ENCODE data around the gene CITED2. TPM values are rescaled to one million over a fixed set of nuclear protein-coding genes. Genes with fewer than 3 reads are reported as not detected.

Gene CITED2
- total RNA-seq, 2 donors from 2014 or later, result 64.1 to 82.1 TPM

DNA sequence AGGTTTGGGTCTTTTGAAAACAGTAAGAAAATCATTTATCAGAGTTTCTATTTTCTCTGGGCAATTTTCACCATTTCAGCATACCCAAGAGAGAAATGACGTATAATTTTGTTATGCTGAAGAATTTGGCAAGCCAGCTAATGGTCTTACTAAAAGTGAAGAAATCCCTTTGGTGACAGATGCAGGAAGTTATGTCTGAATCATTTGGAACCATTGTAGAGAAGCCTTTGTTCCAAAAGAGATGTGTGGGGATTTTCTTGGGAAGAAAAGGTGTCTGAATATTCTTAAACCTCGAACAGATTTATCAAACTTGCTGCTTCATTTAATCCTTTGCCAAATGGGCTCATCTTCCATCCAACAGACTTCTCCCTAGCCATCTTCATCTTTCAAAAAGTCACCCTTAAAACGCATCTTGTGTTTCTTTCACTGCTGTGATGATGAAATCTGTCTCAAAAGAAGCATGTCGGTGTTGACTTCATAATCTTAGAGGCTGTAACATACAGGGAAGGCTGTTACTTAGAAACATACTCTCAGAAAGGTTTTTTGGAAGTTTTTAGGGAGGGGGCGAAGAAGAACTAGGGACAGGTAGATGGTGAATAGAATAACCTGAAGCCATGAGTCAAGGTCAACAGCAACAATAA, 39.5 kb downstream of the CITED2 start:
- DNase-seq (peak in 1 of 4 donors; percentile 16), ATAC-seq (peak; percentile 52)
- Histone ChIP-seq H3K36me3 (replicated peaks in 1 of 2; ENCODE audit: insufficient read depth in 1 of 2, low read depth in 2 of 2) (no peaks in the 10 kb centered on the region), H3K27me3 (no peaks in the 10 kb centered on the region), H3K9me3 (no peaks in the 10 kb centered on the region), H3K4me3 (no peak overlapping the region), H3K27ac (peak overlapping the region in 1 of 4 donors; percentile 1), H3K4me1 (no peaks in the 10 kb centered on the region)
- intact Hi-C loops (cut with DNase I), result no loop called here
- 55 to 70% methylated on average over 5 of the region's 5 CpGs for WGBS, 2 donors
- TF ChIP-seq, protein P1, sequence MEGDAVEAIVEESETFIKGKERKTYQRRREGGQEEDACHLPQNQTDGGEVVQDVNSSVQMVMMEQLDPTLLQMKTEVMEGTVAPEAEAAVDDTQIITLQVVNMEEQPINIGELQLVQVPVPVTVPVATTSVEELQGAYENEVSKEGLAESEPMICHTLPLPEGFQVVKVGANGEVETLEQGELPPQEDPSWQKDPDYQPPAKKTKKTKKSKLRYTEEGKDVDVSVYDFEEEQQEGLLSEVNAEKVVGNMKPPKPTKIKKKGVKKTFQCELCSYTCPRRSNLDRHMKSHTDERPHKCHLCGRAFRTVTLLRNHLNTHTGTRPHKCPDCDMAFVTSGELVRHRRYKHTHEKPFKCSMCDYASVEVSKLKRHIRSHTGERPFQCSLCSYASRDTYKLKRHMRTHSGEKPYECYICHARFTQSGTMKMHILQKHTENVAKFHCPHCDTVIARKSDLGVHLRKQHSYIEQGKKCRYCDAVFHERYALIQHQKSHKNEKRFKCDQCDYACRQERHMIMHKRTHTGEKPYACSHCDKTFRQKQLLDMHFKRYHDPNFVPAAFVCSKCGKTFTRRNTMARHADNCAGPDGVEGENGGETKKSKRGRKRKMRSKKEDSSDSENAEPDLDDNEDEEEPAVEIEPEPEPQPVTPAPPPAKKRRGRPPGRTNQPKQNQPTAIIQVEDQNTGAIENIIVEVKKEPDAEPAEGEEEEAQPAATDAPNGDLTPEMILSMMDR (IDR thresholded peaks at IDR 0.05), result no peak
- TF ChIP-seq POLR2A (IDR thresholded peaks at IDR 0.05), result no peak

DNA sequence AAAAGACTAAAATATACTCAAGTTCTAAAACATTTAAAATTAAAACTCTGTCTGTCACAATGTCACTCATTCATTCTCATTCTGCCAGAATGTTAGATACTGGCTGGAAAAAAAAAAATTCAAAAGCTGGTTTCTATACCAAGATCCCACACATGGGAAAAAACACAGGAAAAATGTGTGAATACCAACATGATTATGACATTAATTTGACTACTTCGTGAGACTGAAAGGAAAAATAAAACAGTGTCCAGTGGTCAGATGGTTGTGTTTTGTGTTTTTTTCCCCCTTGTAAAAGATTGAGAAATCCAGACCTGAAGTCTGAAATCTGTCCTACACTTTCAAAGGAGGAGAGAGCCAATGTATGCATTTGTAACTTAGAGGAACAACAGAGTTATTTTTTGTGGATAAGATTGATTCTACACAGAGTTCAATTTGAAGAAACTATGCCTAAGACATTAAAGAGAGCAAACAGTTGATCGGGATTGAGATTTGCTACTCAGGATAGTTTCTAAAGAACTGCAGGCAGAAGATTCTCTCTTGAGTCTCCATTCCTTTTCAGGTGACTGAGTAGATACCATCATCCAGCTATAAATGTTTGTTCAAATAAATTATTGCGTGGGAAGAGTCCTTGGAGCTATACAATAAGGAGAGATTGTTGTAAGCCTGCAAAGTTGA, 43.5 kb downstream of the CITED2 start:
- ATAC-seq (no peak), DNase-seq (no peak)
- WGBS, 2 donors, result 34 to 53% methylated on average over 3 of the region's 3 CpGs
- no peaks in the 10 kb centered on the region for H3K27me3 ChIP-seq
- TF ChIP-seq, protein P1 (IDR thresholded peaks at IDR 0.05), result no peak
- TF ChIP-seq POLR2A (IDR thresholded peaks at IDR 0.05), result no peak
- no peaks in the 10 kb centered on the region for H3K9me3 ChIP-seq
- no peak overlapping the region for H3K27ac ChIP-seq
- intact Hi-C loops (cut with DNase I), result no loop called here
- H3K4me1 ChIP-seq, result no peaks in the 10 kb centered on the region
- H3K36me3 ChIP-seq (replicated peaks in 1 of 2; ENCODE audit: insufficient read depth in 1 of 2, low read depth in 2 of 2), result no peaks in the 10 kb centered on the region
- H3K4me3 ChIP-seq, result no peak overlapping the region

DNA sequence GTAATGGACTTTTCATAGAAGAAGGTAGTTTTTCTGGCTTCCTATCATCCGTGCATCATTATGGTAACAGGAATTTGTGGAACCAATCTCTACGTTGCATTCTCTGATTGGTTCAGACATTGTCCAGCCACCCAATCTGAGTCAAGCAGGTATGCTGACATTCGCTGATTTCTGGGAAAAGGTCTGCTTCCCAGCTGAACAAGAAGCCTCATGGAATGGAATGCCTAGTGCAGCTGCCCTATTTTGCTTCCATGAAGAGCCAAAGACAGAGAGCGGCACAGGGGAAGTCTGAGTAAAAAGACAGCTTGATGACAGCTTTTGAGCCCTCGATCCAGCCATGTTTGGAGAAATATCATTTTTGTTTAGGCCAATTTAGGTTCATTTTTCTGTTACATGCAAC, 44.1 kb downstream of the CITED2 start:
- WGBS, 2 donors, result 71 to 73% methylated on average over 5 of the region's 5 CpGs
- no peak for ATAC-seq
- no peak for DNase-seq

DNA sequence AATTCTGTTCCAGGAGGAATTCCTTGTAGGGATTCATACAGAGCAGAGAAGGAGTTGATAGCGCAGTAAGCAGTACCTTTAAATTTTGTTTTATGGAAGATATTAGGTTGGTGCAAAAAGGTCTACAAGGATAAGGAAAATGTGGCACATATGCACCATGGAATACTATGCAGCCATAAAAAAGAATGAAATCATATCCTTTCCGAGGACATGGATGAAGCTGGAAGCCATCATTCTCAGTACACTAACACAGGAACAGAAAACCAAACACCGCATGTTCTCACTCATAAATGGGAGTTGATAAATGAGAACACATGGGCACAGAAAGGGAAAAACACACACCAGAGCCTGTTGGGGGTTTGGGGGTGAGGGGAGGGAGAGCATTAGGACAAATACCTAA, 45.2 kb downstream of the CITED2 start:
- intact Hi-C loops (cut with DNase I), result no loop called here
- no peak overlapping the region for H3K27ac ChIP-seq
- WGBS, 2 donors, result 92 to 94% methylated on average over 3 of the region's 3 CpGs
- no peak for TF ChIP-seq POLR2A (IDR thresholded peaks at IDR 0.05)
- TF ChIP-seq, protein P1 (IDR thresholded peaks at IDR 0.05), result no peak
- no peaks in the 10 kb centered on the region for H3K36me3 ChIP-seq (replicated peaks in 1 of 2; ENCODE audit: insufficient read depth in 1 of 2, low read depth in 2 of 2)
- DNase-seq, result no peak
- H3K27me3 ChIP-seq, result no peaks in the 10 kb centered on the region
- H3K9me3 ChIP-seq, result no peaks in the 10 kb centered on the region
- no peak for ATAC-seq
- no peaks in the 10 kb centered on the region for H3K4me1 ChIP-seq
- H3K4me3 ChIP-seq, result no peak overlapping the region

More for the DNA sequence above, 44.1 kb downstream of the CITED2 start:
- TF ChIP-seq, protein P1 (IDR thresholded peaks at IDR 0.05), result no peak
- no peak for TF ChIP-seq POLR2A (IDR thresholded peaks at IDR 0.05)
- Histone ChIP-seq H3K27me3 (no peaks in the 10 kb centered on the region), H3K4me1 (no peaks in the 10 kb centered on the region), H3K4me3 (no peak overlapping the region), H3K27ac (no peak overlapping the region), H3K36me3 (replicated peaks in 1 of 2; ENCODE audit: insufficient read depth in 1 of 2, low read depth in 2 of 2) (no peaks in the 10 kb centered on the region), H3K9me3 (no peaks in the 10 kb centered on the region)
- intact Hi-C loops (cut with DNase I), result no loop called here

All from body of pancreas (tissue), 4 donors.